Spleen (tissue), 11 donors: Measurements from ENCODE around the gene MDH2. TPM values are rescaled to one million over a fixed set of nuclear protein-coding genes. Genes with fewer than 3 reads are reported as not detected.
"Not testable (repeated sequence)": the region's sequence is repeated elsewhere in the genome, so short reads cannot be mapped to it uniquely, and the experiment has no call there.

Experiments
- DNase-seq: peaks from one replicate; pipeline ENCODE4 v3.0.0-alpha.2; 2020
- H3K27ac ChIP-seq, 8 donors: fragments of 200-600 bp; sonication (generic) in 7 of 8; 1 replicate in 4 of 8; 2 replicates in 4 of 8; pipeline versions ENCODE4 v1.5.0 to v1.8.0; 2016 to 2021; ENCODE audit warnings: inconsistent platforms in 4 of 8, mild to moderate bottlenecking in 4 of 8, moderate library complexity in 1 of 8
- H3K27me3 ChIP-seq, 7 donors: fragments of 200-600 bp; sonication (generic) in 6 of 7; replicated peaks in 1 of 7; 1 replicate in 4 of 7; 2 replicates in 3 of 7; pipeline versions ENCODE4 v1.5.0 to v1.8.0; 2016 to 2021; ENCODE audit warnings: inconsistent platforms in 3 of 7, mild to moderate bottlenecking in 1 of 7
- H3K36me3 ChIP-seq, 6 donors: fragments of 200-600 bp; sonication (generic) in 5 of 6; 1 replicate in 4 of 6; 2 replicates in 2 of 6; pipeline versions ENCODE4 v1.5.0 to v1.8.0; 2016 to 2021; ENCODE audit warnings: inconsistent platforms in 2 of 6
- H3K4me1 ChIP-seq, 6 donors: fragments of 200-600 bp; sonication (generic) in 5 of 6; 1 replicate in 3 of 6; 2 replicates in 3 of 6; pipeline versions ENCODE4 v1.5.0 to v1.8.0; 2016 to 2021; ENCODE audit warnings: inconsistent platforms in 3 of 6
- H3K4me3 ChIP-seq, 8 donors: fragments of 200-600 bp; sonication (generic) in 7 of 8; 1 replicate in 4 of 8; 2 replicates in 4 of 8; pipeline versions ENCODE4 v1.5.0 to v1.8.0; 2016 to 2021; ENCODE audit warnings: inconsistent platforms in 4 of 8, mild to moderate bottlenecking in 4 of 8, moderate library complexity in 2 of 8
- H3K9me3 ChIP-seq, 8 donors: fragments of 200-600 bp; sonication (generic) in 7 of 8; 1 replicate in 4 of 8; 2 replicates in 4 of 8; pipeline versions ENCODE4 v1.5.0 to v1.8.0; 2016 to 2021; ENCODE audit warnings: inconsistent platforms in 4 of 8
- CTCF ChIP-seq, 11 experiments: fragments of 200-600 bp in 7 of 11; fragments of 450-650 bp in 4 of 11; sonication (generic) in 4 of 11; IDR thresholded peaks in 8 of 11; conservative IDR thresholded peaks in 3 of 11; 1 replicate in 7 of 11; 2 replicates in 4 of 11; pipeline versions ENCODE4 v1.4.0 to v1.8.0; 2016 to 2021; ENCODE audit warnings: antibody characterized with exemption in 11 of 11, inconsistent platforms in 4 of 11, mild to moderate bottlenecking in 1 of 11
- POLR2A ChIP-seq, 3 donors: fragments of 450-650 bp; IDR thresholded peaks; one replicate each; pipeline ENCODE4 v1.5.1; 2017; ENCODE audit warnings: antibody characterized with exemption in 3 of 3, mild to moderate bottlenecking in 1 of 3
- POLR2AphosphoS5 ChIP-seq, 3 donors: sonication (generic); formaldehyde crosslinking; IDR thresholded peaks; one replicate each; pipeline ENCODE4 v1.5.1; 2017; ENCODE audit warnings: antibody characterized with exemption in 3 of 3
- WGBS, 5 donors: extraction: QIAGEN DNeasy Blood & Tissue Kit in 3 of 5; methylation state at CpG; one replicate each; pipeline versions ENCODE4 v1.1.5 to v1.1.7; 2013 to 2018; 5-methylcytosine and 5-hydroxymethylcytosine counted together
- intact Hi-C: fragments of 100-400 bp; cut with DNase I; formaldehyde crosslinking; loops from one replicate; pipeline ENCODE4 v1.15.0; 2023; ENCODE audit warnings: low total_unique reads
- polyA plus RNA-seq, 3 donors: library from polyadenylated mRNA; stranded (reverse); fragments of 200-250 nt; gene quantifications; one replicate each; pipeline ENCODE4 v1.2.1, GENCODE V29; 2013
- total RNA-seq, 7 donors: library from RNA; depleted of rRNA in 3 of 7; stranded (reverse); fragments of >200 nt in 3 of 7; fragmentation: NEBNext Ultra II Directional in 4 of 7; extraction: Animal tissue kit (Norgen Biotek cat#: 25700) in 4 of 7; gene quantifications; one replicate each; pipeline versions ENCODE4 v1.1.0 to v1.2.1, GENCODE V29; 2016 to 2021
- donor health status: healthy with polysubstance abuse.
- donor health status: DM: no; HTN: no; CAD: no; lungs with moderate emphysema.
- donor health status: DM: no; HTN: no; CAD: no.
- donor health status: Bipolar disorder and iron deficiency.
- donor health status: healthy.
- donor health status: DM: no; HTN: no; CAD: no.
- donor health status: DM: yes; HTN: yes; CAD: no.

MDH2 gene
- total and polyA plus RNA-seq, 10 donors: 45.5 to 129 (median 76.6) TPM

GRCh38 chr7:76086070-76086469, 38.2 kb downstream of the MDH2 start:
- no peaks in the 10 kb centered on the region for H3K36me3 ChIP-seq
- H3K4me1 ChIP-seq: no peaks in the 10 kb centered on the region
- 85 to 96% (median 87%) methylated on average over 4 of the region's 4 CpGs for WGBS, 5 donors
- H3K9me3 ChIP-seq: no peaks in the 10 kb centered on the region
- intact Hi-C loops: no loop called here
- no peaks in the 10 kb centered on the region for H3K27me3 ChIP-seq
- TF ChIP-seq CTCF (IDR thresholded peaks at IDR 0.05 in 8 of 11, conservative IDR thresholded peaks at IDR 0.05 in 3 of 11) (no peak), POLR2AphosphoS5 (IDR thresholded peaks at IDR 0.05) (no peak), POLR2A (IDR thresholded peaks at IDR 0.05) (no peak)
- H3K4me3 ChIP-seq: no peak overlapping the region
- H3K27ac ChIP-seq: no peak overlapping the region
- DNase-seq: no peak

GRCh38 chr7:76087362-76087791, 39.5 kb downstream of the MDH2 start:
- not testable (repeated sequence) for H3K27ac ChIP-seq

GRCh38 chr7:76089865-76090475, 42.1 kb downstream of the MDH2 start:
- intact Hi-C loops: no loop called here
- no peaks in the 10 kb centered on the region for H3K27me3 ChIP-seq
- no peak for DNase-seq
- TF ChIP-seq POLR2AphosphoS5 (IDR thresholded peaks at IDR 0.05) (no peak), CTCF (IDR thresholded peaks at IDR 0.05 in 8 of 11, conservative IDR thresholded peaks at IDR 0.05 in 3 of 11) (no peak), POLR2A (IDR thresholded peaks at IDR 0.05) (no peak)
- H3K4me3 ChIP-seq: no peak overlapping the region
- no peaks in the 10 kb centered on the region for H3K9me3 ChIP-seq
- 78 to 84% (median 83%) methylated on average over 10 of the region's 10 CpGs for WGBS, 5 donors
- H3K27ac ChIP-seq: no peak overlapping the region
- no peaks in the 10 kb centered on the region for H3K4me1 ChIP-seq
- H3K36me3 ChIP-seq: no peaks in the 10 kb centered on the region

More at GRCh38 chr7:76087362-76087791, 39.5 kb downstream of the MDH2 start:
- H3K27me3 ChIP-seq, intact Hi-C loops, H3K9me3 ChIP-seq, DNase-seq, H3K36me3 ChIP-seq, H3K4me1 ChIP-seq, H3K4me3 ChIP-seq: not testable (repeated sequence)
- 59 to 73% (median 67%) methylated on average over 5 of the region's 5 CpGs for WGBS, 5 donors

- Histone ChIP-seq H3K4me3 (no peak overlapping the region), H3K27me3 (no peaks in the 10 kb centered on the region), H3K27ac (no peak overlapping the region), H3K4me1 (no peaks in the 10 kb centered on the region), H3K9me3 (peaks cover 0 to 3% (median 0%) of the 10 kb centered on the region in 8 donors), H3K36me3 (no peaks in the 10 kb centered on the region)
- intact Hi-C loops: no loop called here
- no peak for DNase-seq
- WGBS, 5 donors: 87 to 92% (median 90%) methylated on average over 5 of the region's 5 CpGs
- TF ChIP-seq POLR2A (IDR thresholded peaks at IDR 0.05) (no peak), CTCF (IDR thresholded peaks at IDR 0.05 in 8 of 11, conservative IDR thresholded peaks at IDR 0.05 in 3 of 11) (no peak), POLR2AphosphoS5 (IDR thresholded peaks at IDR 0.05) (no peak)
Measured at GRCh38 chr7:76091506-76091905, 43.6 kb downstream of the MDH2 start.

GRCh38 chr7:76093531-76093930, 45.6 kb downstream of the MDH2 start:
- H3K36me3 ChIP-seq, H3K27ac ChIP-seq, H3K4me1 ChIP-seq, H3K4me3 ChIP-seq, H3K9me3 ChIP-seq, DNase-seq, H3K27me3 ChIP-seq, intact Hi-C loops: not testable (repeated sequence)
- 80 to 94% (median 85%) methylated on average over 5 of the region's 5 CpGs for WGBS, 5 donors

GRCh38 chr7:76094326-76094725, 46.4 kb downstream of the MDH2 start:
- H3K36me3 ChIP-seq, H3K4me1 ChIP-seq, DNase-seq, H3K27ac ChIP-seq, H3K27me3 ChIP-seq, H3K9me3 ChIP-seq, H3K4me3 ChIP-seq, intact Hi-C loops: not testable (repeated sequence)
- WGBS, 5 donors: 85 to 95% (median 89%) methylated on average over 5 of the region's 5 CpGs
